HG03469 (cell line): Measurements from ENCODE around the gene TDRD7.
A peak's percentile ranks its signal among the peaks of the same experiment; 100 is the strongest.

Experiments
- ATAC-seq: cut with Tn5 transposase; IDR thresholded peaks from one replicate; pipeline ENCODE4 v1.9.1; 2021; ENCODE audit warnings: mild to moderate bottlenecking, moderate library complexity, moderate number of reproducible peaks; ENCODE audit not compliant: unreplicated experiment

TDRD7 gene

GRCh38 chr9:97387504-97387886 lies 24.4 kb upstream of the TDRD7 start:
- no peak for ATAC-seq

GRCh38 chr9:97387936-97388684 lies 23.8 kb upstream of the TDRD7 start:
- ATAC-seq = no peak

GRCh38 chr9:97388721-97389238 lies 23.1 kb upstream of the TDRD7 start:
- no peak for ATAC-seq

GRCh38 chr9:97389249-97389648 lies 22.6 kb upstream of the TDRD7 start:
- no peak for ATAC-seq

GRCh38 chr9:97390791-97391406 lies 21.0 kb upstream of the TDRD7 start:
- ATAC-seq = no peak

- no peak for ATAC-seq
Measured at GRCh38 chr9:97394881-97395280, 17.0 kb upstream of the TDRD7 start.

- ATAC-seq = no peak
Measured at GRCh38 chr9:97395745-97396144, 16.2 kb upstream of the TDRD7 start.

GRCh38 chr9:97396256-97396655 lies 15.6 kb upstream of the TDRD7 start:
- ATAC-seq = no peak

GRCh38 chr9:97397220-97397619 lies 14.7 kb upstream of the TDRD7 start:
- peak; percentile 70 for ATAC-seq

- ATAC-seq = no peak
Measured at GRCh38 chr9:97398999-97399758, 12.7 kb upstream of the TDRD7 start.

- ATAC-seq = no peak
Measured at GRCh38 chr9:97403746-97404316, 8.1 kb upstream of the TDRD7 start.

- ATAC-seq = no peak
Measured at GRCh38 chr9:97405551-97405950, 6.3 kb upstream of the TDRD7 start.

- no peak for ATAC-seq
Measured at GRCh38 chr9:97406620-97407177, 5.2 kb upstream of the TDRD7 start.

- ATAC-seq = no peak
Measured at GRCh38 chr9:97408562-97408961, 3.3 kb upstream of the TDRD7 start.

- ATAC-seq = no peak
Measured at GRCh38 chr9:97411440-97411788, 482 bp upstream of the TDRD7 start.

- ATAC-seq = no peak
Measured at GRCh38 chr9:97412626-97413385, 910 bp downstream of the TDRD7 start.

- ATAC-seq = no peak
Measured at GRCh38 chr9:97413462-97413861, 1.6 kb downstream of the TDRD7 start.

GRCh38 chr9:97415146-97415545 lies 3.2 kb downstream of the TDRD7 start:
- no peak for ATAC-seq

- ATAC-seq = no peak
Measured at GRCh38 chr9:97418880-97419279, 7.0 kb downstream of the TDRD7 start.

GRCh38 chr9:97419309-97419867 lies 7.5 kb downstream of the TDRD7 start:
- no peak for ATAC-seq
